ENCODE data around the gene HCFC2. TPM values are rescaled to one million over a fixed set of nuclear protein-coding genes. Genes with fewer than 3 reads are reported as not detected.

Gene HCFC2
- total and polyA plus RNA-seq, 9 of the 15 experiments (the other 6 are each of a cell fraction or from before 2014, with no cell fraction given), result 1.2 to 6.5 (median 3.8) TPM

DNA sequence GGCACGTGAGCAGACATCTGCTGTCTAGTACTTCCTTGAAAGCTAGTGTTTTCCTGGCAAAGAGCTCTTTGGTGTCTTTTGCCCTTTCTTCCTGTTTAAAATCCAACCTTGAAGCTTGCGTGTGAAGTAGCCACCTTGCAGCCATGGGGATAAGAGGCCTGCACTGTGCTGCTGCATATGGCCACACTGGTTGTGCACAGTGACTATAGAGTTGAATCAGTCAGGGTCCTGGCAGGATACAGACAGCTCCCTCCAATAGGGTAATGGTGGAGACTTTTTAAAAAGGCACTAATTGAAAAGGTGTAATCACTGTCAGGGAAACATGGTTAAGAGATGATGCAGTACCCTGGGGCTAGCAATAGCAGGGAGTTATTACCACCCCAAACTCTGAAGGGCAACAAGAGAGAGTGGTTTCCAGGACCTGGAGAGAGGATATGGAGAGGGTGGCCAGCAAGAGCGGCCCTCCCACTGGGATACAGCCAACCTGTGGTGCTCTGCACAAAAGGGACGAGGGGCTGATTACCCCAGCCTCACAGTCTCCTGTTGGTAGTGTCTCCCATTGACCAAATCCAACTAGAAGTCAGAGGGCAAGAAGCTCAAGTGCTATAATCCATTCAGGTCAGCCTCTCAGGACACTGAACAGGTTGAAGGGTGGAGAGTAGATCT, 9.5 kb upstream of the HCFC2 start (continued):
- TF ChIP-seq NKRF (IDR thresholded peaks at IDR 0.05; ENCODE audit: borderline replicate concordance) (no peak), ERF (CRISPR knock-in tag; IDR thresholded peaks at IDR 0.05) (no peak), KLF1 (tag; IDR thresholded peaks at IDR 0.05) (no peak), HNRNPLL (IDR thresholded peaks at IDR 0.05; ENCODE audit: low read depth, low read length, poor library complexity, severe bottlenecking) (no peak), AFF1 (IDR thresholded peaks at IDR 0.05; ENCODE audit: low read depth in 1 of 2, partially characterized antibody in 2 of 2) (peak in 1 of 2 experiments; percentile 80), HCFC1 (IDR thresholded peaks at IDR 0.05; ENCODE audit: low read depth, low read length) (no peak)
